ENCODE data around the gene GRM7.

DNA sequence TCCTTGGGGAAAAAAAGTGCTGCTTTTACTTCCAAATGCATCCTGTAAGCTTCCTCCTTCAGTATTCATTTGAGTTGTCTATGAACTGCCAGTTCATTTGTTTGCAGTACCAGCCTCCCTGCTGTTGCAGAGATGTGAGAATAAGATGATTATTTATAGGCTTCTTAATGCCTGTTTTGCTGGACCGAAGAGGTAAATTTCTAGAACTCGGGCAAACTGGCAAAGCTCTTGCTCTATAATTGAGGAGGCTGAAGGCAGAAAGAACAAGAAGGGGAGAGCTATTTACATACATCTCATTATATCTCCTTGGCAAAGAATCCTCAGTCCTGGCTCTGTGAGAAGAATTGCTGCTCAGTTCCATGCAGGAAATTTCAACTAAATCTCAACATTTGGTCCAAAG is 790.4 kb downstream of the GRM7 start:
- no peak for TF ChIP-seq POLR2A (IDR thresholded peaks at IDR 0.05)
- TF ChIP-seq POLR2AphosphoS5 (IDR thresholded peaks at IDR 0.05): no peak
- TF ChIP-seq, protein P1, sequence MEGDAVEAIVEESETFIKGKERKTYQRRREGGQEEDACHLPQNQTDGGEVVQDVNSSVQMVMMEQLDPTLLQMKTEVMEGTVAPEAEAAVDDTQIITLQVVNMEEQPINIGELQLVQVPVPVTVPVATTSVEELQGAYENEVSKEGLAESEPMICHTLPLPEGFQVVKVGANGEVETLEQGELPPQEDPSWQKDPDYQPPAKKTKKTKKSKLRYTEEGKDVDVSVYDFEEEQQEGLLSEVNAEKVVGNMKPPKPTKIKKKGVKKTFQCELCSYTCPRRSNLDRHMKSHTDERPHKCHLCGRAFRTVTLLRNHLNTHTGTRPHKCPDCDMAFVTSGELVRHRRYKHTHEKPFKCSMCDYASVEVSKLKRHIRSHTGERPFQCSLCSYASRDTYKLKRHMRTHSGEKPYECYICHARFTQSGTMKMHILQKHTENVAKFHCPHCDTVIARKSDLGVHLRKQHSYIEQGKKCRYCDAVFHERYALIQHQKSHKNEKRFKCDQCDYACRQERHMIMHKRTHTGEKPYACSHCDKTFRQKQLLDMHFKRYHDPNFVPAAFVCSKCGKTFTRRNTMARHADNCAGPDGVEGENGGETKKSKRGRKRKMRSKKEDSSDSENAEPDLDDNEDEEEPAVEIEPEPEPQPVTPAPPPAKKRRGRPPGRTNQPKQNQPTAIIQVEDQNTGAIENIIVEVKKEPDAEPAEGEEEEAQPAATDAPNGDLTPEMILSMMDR (IDR thresholded peaks at IDR 0.05 in 8 of 11, conservative IDR thresholded peaks at IDR 0.05 in 3 of 11): no peak
